Tibial artery (tissue), 4 donors: ENCODE data around the gene GANAB.

Experiments used
- DNase-seq, 2 donors: peaks; one replicate each; pipeline ENCODE4 v3.0.0-alpha.2; 2019
- H3K27ac ChIP-seq, 2 donors: fragments of 200-600 bp; sonication (generic) in 1 of 2; 1 replicate in 1 of 2; 2 replicates in 1 of 2; pipeline ENCODE4 v1.5.1; 2018 to 2019; ENCODE audit warnings: mild to moderate bottlenecking in 1 of 2
- H3K27me3 ChIP-seq, 2 donors: fragments of 200-600 bp; sonication (generic) in 1 of 2; one replicate each; pipeline versions ENCODE4 v1.5.1 to v1.6.0; 2016 to 2019
- H3K36me3 ChIP-seq, 3 donors: fragments of 200-600 bp; sonication (generic) in 2 of 3; one replicate each; pipeline ENCODE4 v1.5.1; 2016 to 2019; ENCODE audit warnings: mild to moderate bottlenecking in 2 of 3
- H3K4me1 ChIP-seq, 4 donors: fragments of 200-600 bp; sonication (generic) in 2 of 4; 1 replicate in 3 of 4; 2 replicates in 1 of 4; pipeline ENCODE4 v1.5.1; 2016 to 2019
- H3K4me3 ChIP-seq, 2 donors: fragments of 200-600 bp; sonication (generic) in 1 of 2; 1 replicate in 1 of 2; 2 replicates in 1 of 2; pipeline ENCODE4 v1.5.1; 2018 to 2019; ENCODE audit warnings: mild to moderate bottlenecking in 2 of 2
- H3K9me3 ChIP-seq, 3 donors: fragments of 200-600 bp; sonication (generic) in 1 of 3; one replicate each; pipeline ENCODE4 v1.5.1; 2016 to 2019
- CTCF ChIP-seq, 2 experiments: fragments of 200-600 bp in 1 of 2; fragments of 450-650 bp in 1 of 2; IDR thresholded peaks; one replicate each; pipeline ENCODE4 v1.5.1; 2017 to 2019; ENCODE audit warnings: antibody characterized with exemption in 2 of 2, mild to moderate bottlenecking in 1 of 2, moderate library complexity in 1 of 2
- intact Hi-C: fragments of 100-400 bp; cut with DNase I; formaldehyde crosslinking; loops from one replicate; pipeline ENCODE4 v1.15.0; 2023; ENCODE audit warnings: low total_unique reads

Gene GANAB

DNA sequence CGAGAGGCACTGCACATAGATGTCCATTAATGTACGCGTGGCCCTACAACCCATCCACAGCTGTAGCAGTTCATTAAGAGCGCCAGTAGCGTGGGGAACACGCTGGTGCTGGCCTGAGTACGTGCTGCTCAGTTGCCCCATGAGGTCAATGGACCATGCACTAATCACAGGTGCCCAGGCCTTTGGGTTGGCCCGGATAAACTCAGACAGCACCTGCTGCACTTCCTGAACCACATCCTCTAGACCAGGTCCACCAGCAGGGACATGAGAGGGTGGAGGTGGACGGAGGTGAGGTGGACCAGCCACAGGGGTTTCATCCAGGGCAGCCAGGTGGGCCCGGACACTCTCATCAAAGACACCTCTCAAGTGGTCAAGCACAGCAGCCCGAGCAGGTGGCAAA, 3.1 kb upstream of the GANAB start:
- DNase-seq, result no peak
- intact Hi-C loops, result no loop called here
- TF ChIP-seq CTCF (IDR thresholded peaks at IDR 0.05), result no peak
- no peak overlapping the region for H3K27ac ChIP-seq
- H3K9me3 ChIP-seq, result no peaks in the 10 kb centered on the region
- H3K4me3 ChIP-seq, result no peak overlapping the region
- H3K4me1 ChIP-seq, result peaks cover 0 to 39% (median 27%) of the 10 kb centered on the region in 4 donors
- H3K36me3 ChIP-seq, result peaks cover 12 to 33% (median 23%) of the 10 kb centered on the region in 3 donors
- no peaks in the 10 kb centered on the region for H3K27me3 ChIP-seq

GRCh38 chr11:62648967-62649364, 2.6 kb upstream of the GANAB start:
- Histone ChIP-seq H3K4me1 (peaks cover 0 to 44% (median 33%) of the 10 kb centered on the region in 4 donors), H3K4me3 (no peak overlapping the region), H3K36me3 (peaks cover 16 to 38% (median 23%) of the 10 kb centered on the region in 3 donors), H3K9me3 (no peaks in the 10 kb centered on the region), H3K27ac (no peak overlapping the region), H3K27me3 (no peaks in the 10 kb centered on the region)
- DNase-seq, result no peak
- no peak for TF ChIP-seq CTCF (IDR thresholded peaks at IDR 0.05)
- intact Hi-C loops, result no loop called here

GRCh38 chr11:62648185-62648966, 2.0 kb upstream of the GANAB start:
- peaks cover 22 to 44% (median 28%) of the 10 kb centered on the region in 3 donors for H3K36me3 ChIP-seq
- H3K27ac ChIP-seq, result no peak overlapping the region
- intact Hi-C loops, result no loop called here
- no peak overlapping the region for H3K4me3 ChIP-seq
- no peaks in the 10 kb centered on the region for H3K9me3 ChIP-seq
- no peak for TF ChIP-seq CTCF (IDR thresholded peaks at IDR 0.05)
- DNase-seq, result no peak
- no peaks in the 10 kb centered on the region for H3K27me3 ChIP-seq
- H3K4me1 ChIP-seq, result peaks cover 0 to 47% (median 33%) of the 10 kb centered on the region in 4 donors

DNA sequence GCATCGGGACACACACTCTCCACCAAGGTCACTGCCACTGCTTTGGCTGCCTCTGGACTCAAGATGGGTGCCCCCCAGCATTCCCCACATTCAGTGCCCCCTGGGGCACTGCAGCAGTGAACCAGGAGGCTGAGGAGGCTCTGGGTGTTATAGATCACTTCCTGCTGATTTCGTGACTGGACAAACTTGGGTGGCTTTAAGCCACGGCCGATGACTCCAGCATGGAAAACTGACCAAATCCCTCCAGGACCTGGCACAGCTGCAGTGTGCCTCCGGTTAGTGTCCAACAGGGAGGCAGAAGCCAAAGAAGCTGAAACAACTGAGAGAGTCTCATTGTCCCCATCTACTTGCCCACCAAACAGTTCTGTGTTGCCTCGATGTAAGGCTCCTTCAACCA, 1.2 kb upstream of the GANAB start:
- intact Hi-C loops, result no loop called here
- Histone ChIP-seq H3K36me3 (peaks cover 30 to 51% (median 34%) of the 10 kb centered on the region in 3 donors), H3K27ac (peak overlapping the region in 1 of 2 donors; percentile 99)

DNA sequence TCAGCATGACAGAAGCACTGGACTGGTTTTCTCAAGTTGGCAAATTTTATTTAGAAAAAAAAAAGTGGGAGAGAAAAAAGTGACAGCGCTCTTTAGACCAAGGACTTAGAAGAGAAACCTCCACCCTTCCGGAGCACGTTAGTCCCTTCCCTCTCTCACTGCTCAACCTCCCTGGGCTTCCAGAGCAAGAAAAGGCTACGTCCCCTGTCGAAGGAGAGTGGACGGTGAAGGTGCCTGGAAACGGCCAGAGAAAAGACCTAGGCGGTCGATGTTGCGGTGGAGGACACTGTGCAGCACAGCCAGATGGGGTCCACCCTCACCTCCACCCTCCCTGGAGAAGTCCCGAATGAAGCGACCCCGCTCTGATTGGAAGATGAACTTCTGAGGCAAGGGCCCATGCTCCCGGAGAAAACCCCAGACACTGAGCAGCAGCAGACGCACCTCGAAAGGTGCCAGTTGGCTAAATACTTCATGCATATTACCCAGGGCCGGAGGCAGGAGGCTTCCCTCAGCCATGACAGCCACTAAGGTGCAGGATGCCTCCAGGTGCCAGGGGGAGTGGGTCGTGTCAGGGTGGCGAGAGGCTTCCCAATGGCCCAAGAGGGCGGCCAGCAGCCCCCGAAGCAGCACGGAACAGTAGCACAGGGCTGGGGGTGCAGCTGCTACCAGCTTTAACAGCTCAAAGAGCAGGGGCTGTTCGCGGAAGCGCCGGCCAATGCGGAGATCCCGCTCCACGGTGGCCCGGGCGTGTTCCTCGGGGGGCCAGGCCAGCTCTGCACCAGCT, 604 bp upstream of the GANAB start:
- Histone ChIP-seq H3K36me3 (peaks cover 32 to 55% (median 35%) of the 10 kb centered on the region in 3 donors), H3K4me1 (peaks cover 0 to 40% (median 29%) of the 10 kb centered on the region in 4 donors), H3K27me3 (no peaks in the 10 kb centered on the region), H3K9me3 (no peaks in the 10 kb centered on the region), H3K27ac (peak overlapping the region; percentile 95 to 99), H3K4me3 (peak overlapping the region; percentile 89 to 100)
- DNase-seq, result peak; percentile 22 to 72
- intact Hi-C loops, result no loop called here
- TF ChIP-seq CTCF (IDR thresholded peaks at IDR 0.05), result no peak

More for the DNA sequence above, 1.2 kb upstream of the GANAB start:
- no peak for DNase-seq
- Histone ChIP-seq H3K9me3 (no peaks in the 10 kb centered on the region), H3K27me3 (no peaks in the 10 kb centered on the region), H3K4me1 (peaks cover 0 to 45% (median 33%) of the 10 kb centered on the region in 4 donors), H3K4me3 (no peak overlapping the region)
- TF ChIP-seq CTCF (IDR thresholded peaks at IDR 0.05), result no peak
